H9 (cell line): ENCODE data around the gene FAM110C. TPM values are rescaled to one million over a fixed set of nuclear protein-coding genes. Genes with fewer than 3 reads are reported as not detected.

Experiments used
- DNase-seq: peaks from one replicate; pipeline ENCODE4 v3.0.0-alpha.2; 2017
- H2AFZ ChIP-seq: one replicate; pipeline ENCODE4 v1.6.1; 2013; ENCODE audit warnings: mild to moderate bottlenecking, low read length, control low read depth, moderate library complexity
- H2AK5ac ChIP-seq: 2 replicates; pipeline ENCODE4 v1.6.1; 2013; ENCODE audit warnings: low read length, control low read depth, mixed read lengths; ENCODE audit not compliant: insufficient read length
- H2BK120ac ChIP-seq: one replicate; pipeline ENCODE4 v1.6.1; 2013; ENCODE audit warnings: low read depth, mild to moderate bottlenecking, low read length, control low read depth, inconsistent platforms; ENCODE audit not compliant: poor library complexity, severe bottlenecking
- H2BK12ac ChIP-seq: 2 replicates; pipeline ENCODE4 v1.6.1; 2013; ENCODE audit warnings: low read length, control low read depth, mixed read lengths, low read depth; ENCODE audit not compliant: insufficient read length
- H2BK15ac ChIP-seq: 2 replicates; pipeline ENCODE4 v1.6.1; 2013; ENCODE audit warnings: low read depth, low read length, control low read depth
- H2BK20ac ChIP-seq: one replicate; pipeline ENCODE4 v1.6.1; 2013; ENCODE audit warnings: low read depth, mild to moderate bottlenecking, low read length, control low read depth, inconsistent platforms; ENCODE audit not compliant: poor library complexity, severe bottlenecking
- H2BK5ac ChIP-seq: 2 replicates; pipeline ENCODE4 v1.6.1; 2013; ENCODE audit warnings: low read length, control low read depth, mixed read lengths; ENCODE audit not compliant: insufficient read length
- H3K14ac ChIP-seq: 2 replicates; pipeline ENCODE4 v1.6.1; 2013; ENCODE audit warnings: low read length, control low read depth; ENCODE audit not compliant: insufficient read depth
- H3K18ac ChIP-seq: 2 replicates; pipeline ENCODE4 v1.6.1; 2013; ENCODE audit warnings: low read depth, mild to moderate bottlenecking, mixed read lengths, low read length, control low read depth; ENCODE audit not compliant: insufficient read length
- H3K23ac ChIP-seq: 2 replicates; pipeline ENCODE4 v1.6.1; 2013; ENCODE audit warnings: low read length, control low read depth, mixed read lengths, low read depth; ENCODE audit not compliant: insufficient read length
- H3K23me2 ChIP-seq: 2 replicates; pipeline ENCODE4 v1.6.1; 2013; ENCODE audit warnings: low read depth, mild to moderate bottlenecking, mixed read lengths, low read length, control low read depth; ENCODE audit not compliant: insufficient read length, poor library complexity, severe bottlenecking
- H3K27ac ChIP-seq: 2 replicates; pipeline ENCODE4 v1.5.1; 2013; ENCODE audit warnings: low read length, control low read depth, mixed read lengths, low read depth; ENCODE audit not compliant: insufficient read length
- H3K27me3 ChIP-seq: 2 replicates; pipeline ENCODE4 v1.6.1; 2013; ENCODE audit warnings: low read length, control low read depth, inconsistent platforms; ENCODE audit not compliant: insufficient read depth
- H3K4ac ChIP-seq: 2 replicates; pipeline ENCODE4 v1.6.1; 2013; ENCODE audit warnings: low read depth, mild to moderate bottlenecking, control low read depth, inconsistent platforms, low read length, moderate library complexity
- H3K4me1 ChIP-seq: 2 replicates; pipeline ENCODE4 v1.6.1; 2013; ENCODE audit warnings: low read length, control low read depth, inconsistent platforms; ENCODE audit not compliant: insufficient read depth
- H3K4me2 ChIP-seq: 2 replicates; pipeline ENCODE4 v1.6.1; 2013; ENCODE audit warnings: low read length, control low read depth, mixed read lengths; ENCODE audit not compliant: insufficient read length, insufficient read depth
- H3K56ac ChIP-seq: 2 replicates; pipeline ENCODE4 v1.6.1; 2013; ENCODE audit warnings: low read depth, mild to moderate bottlenecking, mixed read lengths, low read length, control low read depth; ENCODE audit not compliant: insufficient read length
- H3K79me1 ChIP-seq: 2 replicates; pipeline ENCODE4 v1.6.1; 2013; ENCODE audit warnings: low read depth, mild to moderate bottlenecking, moderate library complexity, low read length, control low read depth, inconsistent platforms; ENCODE audit not compliant: insufficient read depth, poor library complexity, severe bottlenecking
- H3K79me2 ChIP-seq: 2 replicates; pipeline ENCODE4 v1.6.1; 2013; ENCODE audit warnings: low read length, control low read depth, inconsistent platforms; ENCODE audit not compliant: insufficient read depth
- H3K9ac ChIP-seq: 2 replicates; pipeline ENCODE4 v1.6.1; 2013; ENCODE audit warnings: low read length, control low read depth, mixed read lengths; ENCODE audit not compliant: insufficient read length; ENCODE audit errors: extremely low read depth
- H3K9me3 ChIP-seq: one replicate; pipeline ENCODE4 v1.6.1; 2013; ENCODE audit warnings: low read depth, low read length, inconsistent platforms; ENCODE audit not compliant: control insufficient read depth
- H3T11ph ChIP-seq: one replicate; pipeline ENCODE4 v1.6.1; 2013; ENCODE audit warnings: mild to moderate bottlenecking, low read length, control low read depth, inconsistent platforms
- H4K20me1 ChIP-seq: one replicate; pipeline ENCODE4 v1.6.1; 2013; ENCODE audit not compliant: control insufficient read depth, insufficient read length, insufficient read depth
- H4K5ac ChIP-seq: 2 replicates; pipeline ENCODE4 v1.6.1; 2013; ENCODE audit warnings: low read depth, mild to moderate bottlenecking, mixed read lengths, low read length, control low read depth; ENCODE audit not compliant: insufficient read length
- H4K8ac ChIP-seq: replicated peaks from 2 replicates; pipeline ENCODE4 v1.6.1; 2013; ENCODE audit warnings: low read length, control low read depth, mixed read lengths, low read depth; ENCODE audit not compliant: insufficient read length
- H4K91ac ChIP-seq: 2 replicates; pipeline ENCODE4 v1.6.1; 2013; ENCODE audit warnings: low read depth, mild to moderate bottlenecking, moderate library complexity, mixed read lengths, low read length, control low read depth; ENCODE audit not compliant: insufficient read length
- H3K27ac Mint-ChIP-seq, 3 experiments: 2 replicates in 2 of 3; 3 replicates in 1 of 3; pipeline ENCODE4 v1.8.0; 2020 to 2021; ENCODE audit warnings: mixed read lengths in 3 of 3, mild to moderate bottlenecking in 1 of 3, moderate library complexity in 1 of 3
- H3K27me3 Mint-ChIP-seq: 2 replicates; pipeline ENCODE4 v1.8.0; 2021; ENCODE audit warnings: low read depth, mild to moderate bottlenecking, moderate library complexity, mixed read lengths
- H3K36me3 Mint-ChIP-seq, 3 experiments: 2 replicates in 2 of 3; 3 replicates in 1 of 3; pipeline ENCODE4 v1.8.0; 2020 to 2021; ENCODE audit warnings: low read depth in 3 of 3, mixed read lengths in 3 of 3; ENCODE audit not compliant: insufficient read depth in 1 of 3
- H3K4me1 Mint-ChIP-seq, 2 experiments: 2 replicates each; pipeline ENCODE4 v1.8.0; 2020; ENCODE audit warnings: mixed read lengths in 2 of 2
- H3K4me3 Mint-ChIP-seq, 2 experiments: 2 replicates in 1 of 2; 3 replicates in 1 of 2; pipeline ENCODE4 v1.8.0; 2020 to 2021; ENCODE audit warnings: mild to moderate bottlenecking in 2 of 2, mixed read lengths in 2 of 2, moderate library complexity in 1 of 2
- H3K9me3 Mint-ChIP-seq, 2 experiments: 2 replicates in 1 of 2; 3 replicates in 1 of 2; pipeline ENCODE4 v1.8.0; 2020; ENCODE audit warnings: mild to moderate bottlenecking in 2 of 2, mixed read lengths in 2 of 2, moderate library complexity in 1 of 2
- CTCF ChIP-seq: fragments of 200-600 bp; sonication (generic); conservative IDR thresholded peaks from 3 replicates; pipeline ENCODE4 v1.8.0; 2021; ENCODE audit warnings: antibody characterized with exemption, mild to moderate bottlenecking
- WGBS: extraction: QIAGEN DNeasy Blood & Tissue Kit; methylation state at CpG from one replicate; pipeline ENCODE4 v1.1.7; 2013; ENCODE audit warnings: missing lambda C conversion rate, low lambda C conversion rate, mixed read lengths; ENCODE audit not compliant: insufficient read length; ENCODE audit errors: extremely low coverage; 5-methylcytosine and 5-hydroxymethylcytosine counted together
- total RNA-seq: library from RNA; stranded (reverse); gene quantifications from 2 replicates; pipeline ENCODE4 v1.2.1, GENCODE V29; 2021

Gene FAM110C
- total RNA-seq, 1 experiment from 2014 or later = 3.4 TPM

GRCh38 chr2:40465-40864 is 5.8 kb downstream of the FAM110C start:
- H3K9me3 Mint-ChIP-seq = no peaks in the 10 kb centered on the region
- Histone ChIP-seq H3T11ph (no peak overlapping the region), H3K18ac (no peak overlapping the region), H3K79me1 (no peaks in the 10 kb centered on the region), H3K23me2 (peaks cover 6% of the 10 kb centered on the region), H3K4me2 (no peak overlapping the region), H4K5ac (no peak overlapping the region), H3K56ac (no peak overlapping the region), H3K79me2 (no peaks in the 10 kb centered on the region; the same call in 1 of the 2 replicates), H3K9ac (no peak overlapping the region), H2BK20ac (no peak overlapping the region), H2BK15ac (no peak overlapping the region), H3K23ac (no peak overlapping the region), H2BK12ac (no peak overlapping the region), H4K20me1 (no peaks in the 10 kb centered on the region), H4K8ac (no peak overlapping the region), H3K27ac (no peak overlapping the region), H2AK5ac (no peak overlapping the region), H2AFZ (no peak overlapping the region), H2BK120ac (no peak overlapping the region), H3K4me1 (0 out of 2 replicates have a peak, but pooled peaks cover 3% of the 10 kb centered on the region), H2BK5ac (no peak overlapping the region), H3K14ac (no peak overlapping the region), H3K27me3 (no peaks in the 10 kb centered on the region), H3K9me3 (no peaks in the 10 kb centered on the region), H3K4ac (no peak overlapping the region), H4K91ac (no peak overlapping the region)
- peaks cover 17% of the 10 kb centered on the region for H3K27me3 Mint-ChIP-seq
- no peak for TF ChIP-seq CTCF
- H3K4me3 Mint-ChIP-seq = no peak overlapping the region
- H3K27ac Mint-ChIP-seq = no peak overlapping the region
- peaks cover 24 to 27% of the 10 kb centered on the region in 2 experiments for H3K4me1 Mint-ChIP-seq
- peaks cover 2 to 12% (median 10%) of the 10 kb centered on the region in 3 experiments; a peak in 5 of 7 replicates for H3K36me3 Mint-ChIP-seq
- DNase-seq = no peak
- no CpG with 5 or more reads among the region's 4 CpGs for WGBS
